ENCODE measurements around the gene SMIM13. TPM values are rescaled to one million over a fixed set of nuclear protein-coding genes. Genes with fewer than 3 reads are reported as not detected.

SMIM13 gene
- total RNA-seq, 1 experiment from 2014 or later, result 10.5 TPM

GRCh38 chr6:11143394-11144371, 50.0 kb downstream of the SMIM13 start:
- intact Hi-C loops (cut with micrococcal nuclease; ENCODE audit: unreplicated experiment), result loop anchor here (1.0 to 5.0 kb wide), 4 partner anchors 29 to 432 kb away; no protein-coding TSS in a partner anchor
- BruUV-seq (replicated peaks), result no TSS peak
- TF ChIP-seq, protein P1, sequence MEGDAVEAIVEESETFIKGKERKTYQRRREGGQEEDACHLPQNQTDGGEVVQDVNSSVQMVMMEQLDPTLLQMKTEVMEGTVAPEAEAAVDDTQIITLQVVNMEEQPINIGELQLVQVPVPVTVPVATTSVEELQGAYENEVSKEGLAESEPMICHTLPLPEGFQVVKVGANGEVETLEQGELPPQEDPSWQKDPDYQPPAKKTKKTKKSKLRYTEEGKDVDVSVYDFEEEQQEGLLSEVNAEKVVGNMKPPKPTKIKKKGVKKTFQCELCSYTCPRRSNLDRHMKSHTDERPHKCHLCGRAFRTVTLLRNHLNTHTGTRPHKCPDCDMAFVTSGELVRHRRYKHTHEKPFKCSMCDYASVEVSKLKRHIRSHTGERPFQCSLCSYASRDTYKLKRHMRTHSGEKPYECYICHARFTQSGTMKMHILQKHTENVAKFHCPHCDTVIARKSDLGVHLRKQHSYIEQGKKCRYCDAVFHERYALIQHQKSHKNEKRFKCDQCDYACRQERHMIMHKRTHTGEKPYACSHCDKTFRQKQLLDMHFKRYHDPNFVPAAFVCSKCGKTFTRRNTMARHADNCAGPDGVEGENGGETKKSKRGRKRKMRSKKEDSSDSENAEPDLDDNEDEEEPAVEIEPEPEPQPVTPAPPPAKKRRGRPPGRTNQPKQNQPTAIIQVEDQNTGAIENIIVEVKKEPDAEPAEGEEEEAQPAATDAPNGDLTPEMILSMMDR (IDR thresholded peaks at IDR 0.05; ENCODE audit: unreplicated experiment), result no peak
- peak; percentile 72 for DNase-seq
- Mint-ChIP-seq H3K4me1 (ENCODE audit: low read depth, unreplicated experiment) (peaks cover 41% of the 10 kb centered on the region), H3K36me3 (ENCODE audit: insufficient read depth, unreplicated experiment) (peaks cover 6% of the 10 kb centered on the region), H3K9me3 (ENCODE audit: low read depth, unreplicated experiment) (no peaks in the 10 kb centered on the region), H3K4me3 (ENCODE audit: low read depth, unreplicated experiment) (peak overlapping the region; percentile 18), H3K27ac (ENCODE audit: unreplicated experiment) (peak overlapping the region; percentile 95), H3K27me3 (ENCODE audit: unreplicated experiment) (no peaks in the 10 kb centered on the region)
- CTCF ChIA-PET, result interaction anchor here (0.7 to 1.1 kb wide), 4 partner anchors 28 to 433 kb away, joined by 3 to 4 read pairs (median 4); no protein-coding TSS in a partner anchor

- TF ChIP-seq, protein P1 (IDR thresholded peaks at IDR 0.05; ENCODE audit: unreplicated experiment), result peak; percentile 64
- no peaks in the 10 kb centered on the region for H3K27me3 Mint-ChIP-seq (ENCODE audit: unreplicated experiment)
- peaks cover 6% of the 10 kb centered on the region for H3K36me3 Mint-ChIP-seq (ENCODE audit: insufficient read depth, unreplicated experiment)
- intact Hi-C loops (cut with micrococcal nuclease; ENCODE audit: unreplicated experiment), result loop anchor here (1.0 to 5.0 kb wide), 4 partner anchors 28 to 431 kb away; no protein-coding TSS in a partner anchor
- DNase-seq, result peak; percentile 79
- H3K4me3 Mint-ChIP-seq (ENCODE audit: low read depth, unreplicated experiment), result no peak overlapping the region
- peak overlapping the region; percentile 95 for H3K27ac Mint-ChIP-seq (ENCODE audit: unreplicated experiment)
- no peaks in the 10 kb centered on the region for H3K9me3 Mint-ChIP-seq (ENCODE audit: low read depth, unreplicated experiment)
- peaks cover 34% of the 10 kb centered on the region for H3K4me1 Mint-ChIP-seq (ENCODE audit: low read depth, unreplicated experiment)
- CTCF ChIA-PET, result interaction anchor here (0.8 to 1.1 kb wide), 4 partner anchors 28 to 352 kb away, joined by 3 to 4 read pairs (median 3); no protein-coding TSS in a partner anchor
- BruUV-seq (replicated peaks), result TSS peak; percentile 79
These were observed 50.8 kb downstream of the SMIM13 start for GRCh38 chr6:11144393-11144851.

- no TSS peak for BruUV-seq (replicated peaks)
- intact Hi-C loops (cut with micrococcal nuclease; ENCODE audit: unreplicated experiment), result no loop called here
- TF ChIP-seq, protein P1 (IDR thresholded peaks at IDR 0.05; ENCODE audit: unreplicated experiment), result no peak
- peaks cover 23% of the 10 kb centered on the region for H3K4me1 Mint-ChIP-seq (ENCODE audit: low read depth, unreplicated experiment)
- peaks cover 6% of the 10 kb centered on the region for H3K36me3 Mint-ChIP-seq (ENCODE audit: insufficient read depth, unreplicated experiment)
- H3K27ac Mint-ChIP-seq (ENCODE audit: unreplicated experiment), result no peak overlapping the region
- no peak overlapping the region for H3K4me3 Mint-ChIP-seq (ENCODE audit: low read depth, unreplicated experiment)
- H3K27me3 Mint-ChIP-seq (ENCODE audit: unreplicated experiment), result no peaks in the 10 kb centered on the region
- DNase-seq, result no peak
- CTCF ChIA-PET, result no interaction called here
- H3K9me3 Mint-ChIP-seq (ENCODE audit: low read depth, unreplicated experiment), result no peaks in the 10 kb centered on the region
These were observed 52.6 kb downstream of the SMIM13 start for GRCh38 chr6:11146117-11146826.

GRCh38 chr6:11149551-11149950, 55.9 kb downstream of the SMIM13 start:
- BruUV-seq (replicated peaks), result no TSS peak
- TF ChIP-seq, protein P1 (IDR thresholded peaks at IDR 0.05; ENCODE audit: unreplicated experiment), result no peak
- Mint-ChIP-seq H3K4me3 (ENCODE audit: low read depth, unreplicated experiment) (no peak overlapping the region), H3K27ac (ENCODE audit: unreplicated experiment) (no peak overlapping the region), H3K4me1 (ENCODE audit: low read depth, unreplicated experiment) (peaks cover 2% of the 10 kb centered on the region), H3K27me3 (ENCODE audit: unreplicated experiment) (no peaks in the 10 kb centered on the region), H3K36me3 (ENCODE audit: insufficient read depth, unreplicated experiment) (no peaks in the 10 kb centered on the region), H3K9me3 (ENCODE audit: low read depth, unreplicated experiment) (no peaks in the 10 kb centered on the region)
- CTCF ChIA-PET, result no interaction called here
- intact Hi-C loops (cut with micrococcal nuclease; ENCODE audit: unreplicated experiment), result no loop called here
- no peak for DNase-seq
